NCI-H345 treated with DMSO at 0.1 percent for 48 hours (cell line): ENCODE data around the gene ADK.
A peak's percentile ranks its signal among the peaks of the same experiment; 100 is the strongest.
"Not testable (repeated sequence)": the region's sequence is repeated elsewhere in the genome, so short reads cannot be mapped to it uniquely, and the experiment has no call there.

ENCODE experiments used
- DNase-seq: peaks from one replicate; lab custom pipeline; 2025; ENCODE audit not compliant: unreplicated experiment; lab: John Stamatoyannopoulos, UW

ADK gene

GRCh38 chr10:74178042-74178791, 27.2 kb downstream of the ADK start:
- DNase-seq = no peak

- DNase-seq = no peak
Observed at GRCh38 chr10:74179111-74179710, 28.2 kb downstream of the ADK start.

GRCh38 chr10:74186678-74187077, 35.7 kb downstream of the ADK start:
- DNase-seq = no peak

DNA sequence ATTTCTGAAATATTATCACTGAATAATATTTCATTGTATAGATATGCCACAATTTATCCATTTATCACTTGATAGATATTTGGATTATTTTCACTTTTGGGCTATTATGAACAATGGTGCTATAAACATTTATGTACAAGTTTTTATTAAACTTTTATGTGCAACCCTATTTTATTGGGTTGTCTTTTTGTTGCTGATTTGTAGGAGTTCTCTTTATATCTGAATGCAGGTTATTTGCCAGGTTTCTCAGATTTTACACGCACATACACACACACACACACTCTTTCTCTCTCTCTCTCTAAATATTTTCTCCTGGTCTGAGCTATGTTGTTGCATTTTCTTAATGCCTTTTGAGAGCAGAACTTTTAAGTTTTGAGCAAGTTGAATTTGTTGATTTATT, 36.2 kb downstream of the ADK start:
- DNase-seq = no peak

DNA sequence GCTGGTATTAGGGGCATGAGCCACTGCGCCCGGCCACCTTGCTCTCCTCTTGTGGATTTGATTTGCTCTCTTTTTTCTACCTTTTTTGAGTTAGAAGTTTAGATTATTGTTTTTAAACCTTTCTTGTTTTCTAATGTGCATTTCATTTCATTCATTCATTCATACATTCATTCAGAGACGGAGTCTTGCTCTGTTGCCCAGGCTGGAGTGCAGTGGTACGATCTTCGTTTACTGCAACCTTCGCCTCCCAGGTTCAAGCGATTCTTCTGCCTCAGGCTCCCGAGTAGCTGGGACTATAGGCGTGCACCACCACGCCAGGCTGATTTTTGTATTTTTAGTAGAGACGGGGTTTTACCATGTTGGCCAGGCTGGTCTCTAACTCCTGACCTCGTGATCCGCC, 37.6 kb downstream of the ADK start:
- DNase-seq = not testable (repeated sequence)

DNA sequence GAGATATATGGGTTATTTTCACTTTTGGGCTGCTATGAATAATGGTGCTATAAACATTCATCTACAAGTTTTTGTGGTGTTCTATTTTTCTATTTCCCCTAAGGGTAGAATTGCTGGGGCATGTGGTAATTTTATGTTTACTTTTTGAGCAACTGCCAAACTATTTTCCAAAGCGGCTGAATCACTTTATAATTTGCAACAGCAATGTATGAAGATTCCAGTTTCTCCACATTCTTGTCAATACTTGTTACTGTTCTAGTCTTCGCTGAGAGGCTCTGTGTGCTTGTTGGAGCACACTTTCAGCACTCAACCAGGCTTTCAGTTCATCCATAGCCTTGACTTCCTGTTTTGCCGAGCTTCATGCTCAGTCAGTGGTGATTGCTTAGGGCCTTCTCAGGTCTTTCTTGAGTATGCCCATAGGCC, 39.0 kb downstream of the ADK start:
- no peak for DNase-seq

- DNase-seq = no peak
Observed at GRCh38 chr10:74190494-74190893, 39.5 kb downstream of the ADK start.

DNA sequence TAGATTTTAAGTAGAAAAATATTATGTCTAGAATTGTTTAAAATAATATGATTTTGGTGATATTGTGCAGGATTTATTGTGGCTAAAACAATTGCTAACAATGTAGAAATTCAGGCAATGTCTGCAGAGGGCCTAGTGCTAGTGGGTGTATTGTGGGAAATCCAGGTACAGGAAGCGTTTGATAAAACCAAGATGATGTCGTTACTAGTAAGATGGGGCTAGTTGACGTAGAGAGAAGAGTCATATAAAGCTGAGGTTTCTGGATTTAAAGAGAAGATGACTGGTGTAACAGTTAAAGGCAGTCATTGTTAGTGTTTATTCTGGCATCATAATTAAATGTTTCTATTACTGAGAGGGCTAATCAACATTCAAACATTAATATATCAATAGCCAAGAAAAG, 43.5 kb downstream of the ADK start:
- no peak for DNase-seq

DNA sequence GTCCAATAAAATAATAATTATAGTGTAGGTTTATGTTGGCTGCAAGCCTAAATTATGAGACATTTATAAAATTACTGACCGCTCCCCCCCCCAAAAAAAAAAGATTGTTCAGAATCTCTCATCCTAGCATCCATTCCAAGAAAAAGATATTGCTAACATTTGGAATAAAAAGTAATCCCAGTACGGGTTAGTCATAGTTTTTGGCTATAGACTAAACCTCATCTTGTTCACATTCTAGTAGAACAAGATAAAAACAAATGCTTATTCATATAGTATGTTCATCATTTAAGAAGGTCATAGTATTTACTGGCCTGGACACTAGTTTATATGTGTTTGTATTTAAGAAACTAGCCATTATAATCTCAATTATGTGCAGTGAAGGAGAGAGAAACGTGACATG, 44.0 kb downstream of the ADK start:
- no peak for DNase-seq

DNA sequence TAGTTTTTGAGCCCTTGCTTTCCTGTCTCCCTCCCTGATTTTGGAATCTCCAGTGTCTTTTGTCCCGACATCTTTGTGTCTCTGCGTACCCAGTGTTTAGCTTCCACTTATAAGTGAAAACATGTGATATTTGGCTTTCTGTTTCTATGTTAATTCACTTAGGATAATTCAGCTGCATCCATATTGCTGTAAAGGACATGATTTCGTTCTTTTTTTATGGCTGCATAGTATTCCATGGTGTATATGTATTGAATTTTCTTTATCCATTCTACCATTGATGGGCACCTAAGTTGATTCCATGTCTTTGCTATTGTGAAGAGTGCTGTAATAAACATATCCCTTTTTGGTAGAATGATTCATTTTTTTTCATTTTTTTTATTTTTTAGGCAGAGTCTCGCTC, 48.3 kb downstream of the ADK start:
- DNase-seq = no peak

DNA sequence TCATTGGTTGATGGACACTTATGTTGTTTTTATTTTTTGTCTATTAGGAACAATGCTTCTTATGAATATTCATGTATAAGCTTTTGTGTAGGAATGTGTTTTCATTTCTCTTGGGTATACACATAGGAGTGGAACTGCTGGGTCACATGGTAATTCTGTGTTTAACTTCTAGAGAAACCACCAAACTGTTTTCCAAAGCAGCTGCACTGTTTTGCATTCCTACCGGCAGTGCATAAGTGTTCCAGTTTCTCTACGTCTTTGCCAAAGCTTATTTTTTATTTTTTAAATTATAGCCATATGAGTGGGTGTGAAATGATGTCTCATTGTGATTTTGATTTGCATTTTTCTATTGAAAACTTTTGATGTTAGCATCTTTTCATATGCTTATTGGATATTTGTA, 51.3 kb downstream of the ADK start:
- DNase-seq = no peak

- peak; percentile 43 for DNase-seq
Observed at GRCh38 chr10:74206746-74207145, 55.7 kb downstream of the ADK start.

DNA sequence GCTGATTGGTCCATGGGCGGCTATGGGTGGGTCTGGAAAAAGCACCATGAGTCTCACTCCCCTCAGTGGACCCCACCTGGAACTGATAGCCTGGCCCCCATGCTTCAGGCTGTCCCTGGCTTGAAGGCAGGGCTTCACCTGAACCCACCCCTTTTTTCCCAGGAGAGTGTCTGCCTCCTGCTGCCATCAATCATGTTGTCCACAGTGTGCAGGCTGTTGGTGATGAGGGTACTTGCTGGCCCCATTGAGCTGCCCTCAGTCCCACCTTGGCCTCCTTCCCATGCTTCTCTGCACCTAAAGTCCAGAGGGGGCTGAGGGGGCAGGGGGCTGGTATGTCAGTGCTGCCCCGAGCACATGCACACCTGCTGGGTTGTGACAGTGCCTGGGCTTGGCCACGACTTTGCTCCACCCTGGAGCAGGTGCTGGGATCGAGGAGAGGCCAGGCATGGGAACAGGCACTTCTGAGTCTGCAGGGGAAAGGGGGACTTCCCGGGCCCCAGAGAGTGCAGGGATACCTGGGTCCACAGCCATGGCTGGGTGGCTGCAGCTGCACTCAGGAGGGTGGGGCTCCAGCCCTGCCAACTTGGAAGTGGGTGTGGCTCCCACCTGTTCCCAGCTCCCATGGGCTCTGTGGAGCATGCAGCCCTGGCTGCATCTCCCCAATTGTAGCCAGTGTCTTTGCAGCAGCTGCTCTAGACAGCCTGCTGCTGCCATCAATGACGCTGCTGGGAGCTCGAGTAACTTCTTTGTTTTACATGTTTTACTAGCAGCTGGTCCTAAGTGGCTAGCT, 56.9 kb downstream of the ADK start:
- peak; percentile 74 for DNase-seq

GRCh38 chr10:74208997-74209396, 58.0 kb downstream of the ADK start:
- DNase-seq = no peak

- no peak for DNase-seq
Observed at GRCh38 chr10:74213019-74213418, 62.0 kb downstream of the ADK start.

GRCh38 chr10:74213571-74214162, 62.6 kb downstream of the ADK start:
- DNase-seq = no peak

DNA sequence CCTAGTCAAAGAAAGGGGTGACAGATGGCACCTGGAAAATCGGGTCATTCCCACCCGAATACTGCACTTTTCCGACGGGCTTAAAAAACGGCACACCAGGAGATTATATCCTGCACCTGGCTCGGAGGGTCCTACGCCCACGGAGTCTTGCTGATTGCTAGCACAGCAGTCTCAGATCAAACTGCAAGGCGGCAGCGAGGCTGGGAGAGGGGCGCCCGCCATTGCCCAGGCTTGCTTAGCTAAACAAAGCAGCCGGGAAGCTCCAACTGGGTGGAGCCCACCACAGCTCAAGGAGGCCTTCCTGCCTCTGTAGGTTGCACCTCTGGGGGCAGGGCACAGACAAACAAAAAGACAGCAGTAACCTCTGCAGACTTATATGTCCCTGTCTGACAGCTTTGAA, 66.1 kb downstream of the ADK start:
- not testable (repeated sequence) for DNase-seq

GRCh38 chr10:74222467-74222866, 71.4 kb downstream of the ADK start:
- not testable (repeated sequence) for DNase-seq

DNA sequence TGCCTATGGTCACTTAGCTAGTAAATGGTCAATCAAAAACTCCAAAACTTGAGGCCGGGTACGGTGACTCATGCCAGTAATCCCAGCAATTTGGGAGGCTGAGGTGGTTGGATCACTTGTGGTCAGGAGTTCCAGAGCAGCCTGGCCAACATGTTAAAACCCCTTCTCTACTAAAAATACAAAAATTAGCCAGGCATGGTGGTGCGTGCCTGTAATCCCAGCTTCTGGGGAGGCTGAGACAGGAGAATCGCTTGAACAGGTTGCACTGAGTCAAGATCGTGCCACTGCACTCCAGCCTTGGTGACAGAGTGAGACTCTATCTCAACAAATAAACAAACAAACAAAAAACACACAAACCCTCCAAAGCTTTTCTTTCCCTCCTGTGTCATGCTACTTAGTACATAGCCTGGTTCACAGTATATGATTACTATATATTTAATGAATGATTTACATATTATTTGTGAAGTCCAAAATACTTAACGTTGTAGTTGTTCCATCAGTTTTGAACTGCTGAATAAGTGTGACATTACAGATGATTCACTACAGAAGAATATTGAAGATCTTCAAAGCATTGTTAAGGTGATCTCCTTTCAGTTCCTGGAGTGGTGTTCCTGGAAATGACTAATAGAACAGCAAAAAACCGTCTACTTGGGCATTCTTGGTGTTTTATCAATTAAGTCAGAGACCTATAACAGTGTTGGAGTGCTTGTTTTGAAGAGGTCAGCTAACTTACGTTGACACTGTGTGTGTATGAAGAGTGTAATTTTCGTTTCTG, 72.9 kb downstream of the ADK start:
- DNase-seq = no peak

- no peak for DNase-seq
Observed at GRCh38 chr10:74227697-74228424, 76.8 kb downstream of the ADK start.
